Tongue (tissue), 2 donors: Measurements from ENCODE around the gene RAB11A. TPM values are rescaled to one million over a fixed set of nuclear protein-coding genes. Genes with fewer than 3 reads are reported as not detected.
A peak's percentile ranks its signal among the peaks of the same experiment; 100 is the strongest.

Source experiments
- DNase-seq: peaks from one replicate; pipeline ENCODE4 v3.0.0-alpha.2; 2015
- total RNA-seq: library from RNA; depleted of rRNA; stranded (reverse); fragments of >200 nt; gene quantifications from one replicate; pipeline ENCODE4 v1.2.3, GENCODE V29; 2014

The RAB11A gene
- total RNA-seq, result 136 TPM

DNA sequence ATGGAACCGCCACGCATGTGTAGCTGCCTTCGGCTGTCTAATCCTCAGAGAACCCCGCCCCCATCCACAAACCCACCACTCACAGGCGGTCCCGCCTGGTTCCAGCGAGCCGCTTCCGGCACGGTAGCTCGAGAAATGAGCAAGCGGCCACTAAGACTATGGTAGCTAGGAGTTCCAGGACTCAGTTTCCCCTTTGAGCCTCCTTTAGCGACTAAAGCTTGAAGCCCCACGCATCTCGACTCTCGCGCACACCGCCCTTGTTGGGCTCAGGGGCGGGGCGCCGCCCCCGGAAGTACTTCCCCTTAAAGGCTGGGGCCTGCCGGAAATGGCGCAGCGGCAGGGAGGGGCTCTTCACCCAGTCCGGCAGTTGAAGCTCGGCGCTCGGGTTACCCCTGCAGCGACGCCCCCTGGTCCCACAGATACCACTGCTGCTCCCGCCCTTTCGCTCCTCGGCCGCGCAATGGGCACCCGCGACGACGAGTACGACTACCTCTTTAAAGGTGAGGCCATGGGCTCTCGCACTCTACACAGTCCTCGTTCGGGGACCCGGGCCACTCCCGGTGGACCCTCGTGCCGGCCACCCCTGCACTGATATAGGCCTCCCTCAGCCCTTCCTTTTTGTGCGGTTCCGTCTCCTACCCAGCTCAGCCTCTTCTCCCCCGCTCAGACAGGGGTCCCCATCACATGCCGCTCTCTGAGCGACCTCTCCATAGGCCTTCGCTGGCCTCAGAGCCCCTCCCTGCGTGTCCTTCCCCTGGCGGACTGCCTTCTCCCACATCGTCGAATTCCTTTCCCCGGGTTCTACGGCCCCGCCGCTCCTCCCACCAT, at the start of gene RAB11A:
Gene RAB11A (plus strand): TSS at position 366 of the 828 bp plus-strand sequence. CDS start 95 bp downstream, at position 461.
- peak; percentile 99 for DNase-seq

DNA sequence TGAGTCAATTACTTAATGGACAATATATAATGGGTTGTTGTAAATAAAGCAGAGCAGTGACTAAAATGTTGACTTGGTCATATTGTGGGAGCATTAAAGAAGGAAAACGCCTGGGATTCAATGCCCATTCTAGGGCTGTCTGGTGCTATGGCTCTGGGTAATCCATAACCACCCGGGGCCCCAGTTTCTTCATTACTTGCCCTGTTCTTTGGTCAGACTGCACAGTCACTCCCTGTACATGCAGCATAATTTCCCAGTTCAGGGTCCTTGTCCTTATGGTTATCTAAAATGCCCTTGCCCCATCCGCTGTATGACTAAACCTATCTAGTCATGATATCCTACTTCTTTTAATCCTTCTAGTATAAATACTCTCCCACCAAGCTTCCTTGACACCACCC, 49.7 kb upstream of the RAB11A start:
- no peak for DNase-seq

- no peak for DNase-seq
Measured at GRCh38 chr15:65821070-65821469, 48.2 kb upstream of the RAB11A start.

- DNase-seq, result no peak
Measured at GRCh38 chr15:65822316-65822715, 47.0 kb upstream of the RAB11A start.

- peak; percentile 68 for DNase-seq
Measured at GRCh38 chr15:65824031-65824743, 45.1 kb upstream of the RAB11A start.

- no peak for DNase-seq
Measured at GRCh38 chr15:65824941-65825544, 44.2 kb upstream of the RAB11A start.

DNA sequence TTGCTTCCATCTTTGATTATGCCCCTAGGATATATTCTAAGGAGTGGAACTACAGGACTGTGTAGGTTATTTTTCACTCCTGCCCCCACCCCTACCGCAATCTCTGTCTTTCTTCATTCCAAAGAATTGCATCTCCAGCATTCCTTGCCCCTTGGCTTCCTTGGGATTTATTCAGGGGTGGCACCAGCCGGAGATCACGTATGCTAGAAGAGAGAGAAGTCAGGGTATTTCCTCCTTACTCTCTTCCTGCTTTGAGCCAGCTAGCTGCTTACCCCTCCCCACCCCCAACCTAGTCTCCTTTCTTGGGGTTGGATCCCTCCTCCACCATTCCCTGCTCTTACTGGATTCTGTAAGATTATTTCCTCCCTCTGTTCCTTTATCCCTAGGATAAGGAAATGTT, 42.2 kb upstream of the RAB11A start:
- DNase-seq, result no peak

DNA sequence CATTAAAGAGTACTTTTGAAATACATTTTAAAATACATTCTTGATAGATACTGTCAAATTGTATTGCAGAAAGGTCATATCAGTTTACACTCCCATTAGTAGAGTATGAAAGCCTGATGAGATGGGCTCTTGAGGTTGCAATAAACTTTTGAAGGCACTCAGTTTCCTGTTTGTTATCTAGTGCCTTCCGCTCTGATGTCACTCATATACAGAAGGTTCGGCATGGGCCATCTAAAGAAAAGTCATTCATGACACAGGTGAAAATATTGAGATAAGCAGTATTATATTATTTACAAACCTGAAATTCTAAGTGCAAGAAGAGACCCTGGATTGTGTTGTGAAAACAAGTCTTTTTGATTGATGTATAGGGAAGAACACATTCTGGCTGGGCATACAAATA, 40.7 kb upstream of the RAB11A start:
- no peak for DNase-seq

- DNase-seq, result peak; percentile 37
Measured at GRCh38 chr15:65829130-65829764, 40.0 kb upstream of the RAB11A start.

GRCh38 chr15:65832549-65833364, 36.5 kb upstream of the RAB11A start:
- peak; percentile 96 for DNase-seq

GRCh38 chr15:65833501-65834205, 35.6 kb upstream of the RAB11A start:
- peak; percentile 25 for DNase-seq

DNA sequence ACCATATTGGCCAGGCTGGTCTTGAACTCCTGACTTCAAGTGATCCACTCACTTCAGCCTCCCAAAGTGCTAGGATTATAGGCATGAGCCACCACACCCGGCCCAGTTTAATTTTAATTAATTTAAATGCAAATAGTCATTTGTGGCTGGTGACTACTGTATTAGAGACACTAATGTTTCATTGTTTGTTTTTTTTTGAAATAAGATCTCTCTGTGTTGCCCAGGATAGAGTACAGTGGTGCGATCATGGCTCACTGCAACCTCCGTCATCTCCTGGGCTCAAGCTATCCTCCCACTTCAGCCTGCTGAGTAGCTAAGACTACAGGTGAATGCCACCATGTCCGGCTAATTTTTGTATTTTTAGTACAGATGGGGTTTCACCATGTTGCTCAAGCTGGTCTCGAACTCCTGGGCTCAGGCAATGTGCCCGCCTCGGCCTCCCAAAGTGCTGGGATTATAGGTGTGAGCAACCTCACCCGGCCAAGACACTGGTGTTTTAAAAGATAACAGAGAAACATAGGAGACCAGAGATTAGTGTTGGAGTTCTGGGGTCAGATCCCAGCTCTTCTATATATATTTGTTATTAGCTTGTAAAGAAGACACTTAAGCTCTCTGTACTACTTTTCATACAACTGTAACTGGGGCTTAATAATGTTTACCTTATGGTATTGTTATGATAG, 34.5 kb upstream of the RAB11A start:
- DNase-seq, result no peak

DNA sequence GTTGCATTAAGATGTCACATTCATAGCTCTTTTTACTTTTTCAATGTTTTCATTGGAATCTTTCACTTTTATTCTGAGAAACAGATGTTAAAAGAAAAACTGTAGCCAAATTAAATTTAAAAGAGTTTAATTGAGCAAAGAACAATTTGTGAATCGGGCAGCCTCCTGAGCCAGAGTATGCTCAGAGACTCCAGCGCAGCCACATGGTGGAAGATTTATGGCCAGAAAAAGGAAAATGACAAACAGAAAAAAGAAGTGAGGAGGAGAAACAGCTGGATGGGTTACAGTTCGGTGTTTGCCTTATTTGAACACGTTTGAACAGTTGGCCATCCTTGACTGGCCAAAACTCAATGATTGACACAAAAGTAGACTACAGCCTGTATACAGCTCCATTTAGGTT, 33.8 kb upstream of the RAB11A start:
- DNase-seq, result peak; percentile 68

- DNase-seq, result no peak
Measured at GRCh38 chr15:65836665-65837064, 32.6 kb upstream of the RAB11A start.

GRCh38 chr15:65837301-65838294, 31.7 kb upstream of the RAB11A start:
- DNase-seq, result no peak

GRCh38 chr15:65839354-65839901, 29.9 kb upstream of the RAB11A start:
- DNase-seq, result no peak

GRCh38 chr15:65839985-65840384, 29.3 kb upstream of the RAB11A start:
- DNase-seq, result no peak

- DNase-seq, result no peak
Measured at GRCh38 chr15:65841121-65841930, 28.0 kb upstream of the RAB11A start.
